GM18861 (cell line): ENCODE measurements around the gene PLA2G6.
"Not testable (repeated sequence)": the region's sequence is repeated elsewhere in the genome, so short reads cannot be mapped to it uniquely, and the experiment has no call there.

ENCODE experiments used
- ATAC-seq: cut with Tn5 transposase; IDR thresholded peaks from one replicate; pipeline ENCODE4 v1.9.1; 2021; ENCODE audit not compliant: unreplicated experiment

The PLA2G6 gene

GRCh38 chr22:38135133-38135706 lies 46.4 kb downstream of the PLA2G6 start:
- ATAC-seq = no peak

- no peak for ATAC-seq
Observed at GRCh38 chr22:38133331-38133730, 48.3 kb downstream of the PLA2G6 start.

DNA sequence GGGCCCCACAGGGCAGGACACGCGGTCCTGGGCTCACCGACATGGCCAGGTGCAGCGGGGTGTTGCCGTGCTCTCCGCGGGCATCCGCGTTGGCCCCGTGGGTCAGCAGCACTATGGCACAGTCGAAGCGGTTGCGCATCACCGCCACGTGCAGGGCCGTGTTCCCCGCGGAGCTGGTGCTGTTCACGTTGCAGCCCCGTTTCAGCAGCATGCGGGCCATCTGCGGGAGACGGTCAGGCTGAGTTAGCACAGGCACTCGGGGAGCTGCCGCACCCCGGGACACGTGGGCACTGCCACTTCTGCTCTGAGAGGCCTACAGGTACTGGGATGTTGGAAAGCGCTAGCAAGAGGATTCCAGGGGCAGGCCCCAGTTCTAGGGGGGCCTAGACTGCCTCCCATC lies 48.8 kb downstream of the PLA2G6 start:
- no peak for ATAC-seq

GRCh38 chr22:38132136-38132535 lies 49.5 kb downstream of the PLA2G6 start:
- no peak for ATAC-seq

- ATAC-seq = no peak
Observed at GRCh38 chr22:38131399-38131798, 50.2 kb downstream of the PLA2G6 start.

DNA sequence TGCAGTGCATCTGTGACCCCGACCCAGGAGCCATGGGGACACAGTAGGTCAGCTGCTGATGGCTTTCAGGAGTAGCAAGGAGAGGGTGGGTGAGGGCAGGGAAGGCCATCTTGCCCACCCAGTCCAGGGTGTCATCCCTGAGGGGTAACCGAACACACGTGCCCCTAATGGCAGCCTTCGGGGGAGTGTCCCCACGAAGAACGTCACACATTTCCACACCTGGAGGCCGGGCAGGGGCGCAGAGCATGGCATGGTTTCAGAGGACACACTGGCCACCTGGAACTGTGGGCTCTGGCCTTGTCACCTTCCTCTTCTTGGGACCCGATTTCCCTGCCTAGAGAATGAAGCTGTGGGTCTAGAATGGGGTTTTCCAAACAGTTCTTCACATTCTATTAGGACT lies 51.8 kb downstream of the PLA2G6 start:
- no peak for ATAC-seq

DNA sequence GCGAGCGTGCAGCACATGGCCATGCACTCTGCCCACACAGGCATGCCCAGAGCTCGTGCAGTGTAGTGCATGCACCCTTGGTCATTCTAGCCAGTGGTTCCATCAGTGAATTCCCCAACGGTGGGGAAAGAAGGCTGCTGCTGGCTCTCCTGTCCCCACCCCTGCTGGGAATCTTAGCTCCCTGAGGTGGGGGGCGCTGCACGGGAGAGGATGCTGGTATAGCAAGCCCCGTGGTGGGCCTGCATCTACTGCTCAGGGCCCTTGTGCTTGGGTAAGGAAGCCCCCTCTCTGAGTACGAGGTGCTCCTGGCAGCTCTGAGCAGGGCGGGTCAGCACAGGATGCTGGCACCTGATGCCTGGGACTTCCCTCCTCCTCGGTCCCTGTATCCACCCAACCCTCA lies 52.6 kb downstream of the PLA2G6 start:
- ATAC-seq = no peak

DNA sequence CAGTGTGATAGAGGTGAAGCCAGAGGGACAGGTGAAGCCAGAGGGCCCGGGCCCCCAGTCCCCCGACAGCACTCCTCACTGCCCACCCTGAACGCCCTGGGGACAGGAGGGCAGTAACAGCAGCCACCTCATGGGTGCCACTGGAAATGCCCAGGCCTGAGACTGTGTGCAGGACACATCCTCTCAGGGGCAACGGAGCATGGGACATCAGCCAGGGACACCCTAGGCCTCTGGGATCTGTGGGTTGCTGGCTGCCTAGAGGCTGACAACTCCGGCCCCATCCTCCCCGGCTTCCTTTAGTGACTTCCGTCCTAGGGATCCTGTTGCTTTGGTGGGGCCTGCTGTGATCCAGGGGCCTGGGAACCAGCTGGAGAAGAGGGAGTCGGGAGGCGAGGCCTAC lies 53.8 kb downstream of the PLA2G6 start:
- ATAC-seq = no peak

GRCh38 chr22:38126928-38127668 lies 54.5 kb downstream of the PLA2G6 start:
- no peak for ATAC-seq

DNA sequence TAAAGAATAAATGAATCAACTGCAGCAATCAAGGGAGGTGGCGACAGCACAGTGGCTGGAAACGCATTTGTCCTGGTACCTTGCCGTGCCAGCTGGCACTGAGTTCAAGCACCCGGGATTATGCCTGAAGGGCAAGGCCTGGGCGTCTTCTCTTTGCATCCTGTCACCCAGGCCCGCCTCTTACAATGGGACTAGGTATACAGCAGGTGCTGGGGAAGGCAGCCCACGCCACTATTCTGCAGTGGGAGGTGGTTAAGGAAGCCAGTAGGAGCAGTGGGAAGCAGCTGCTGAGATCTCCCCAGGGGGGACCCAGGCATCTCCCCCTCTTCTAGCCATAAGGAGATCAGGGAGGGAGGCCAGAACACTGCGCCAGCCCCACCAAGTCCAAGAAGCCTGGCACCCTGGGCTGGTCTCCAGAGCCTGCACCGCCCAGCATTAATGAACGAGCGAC lies 55.9 kb downstream of the PLA2G6 start:
- ATAC-seq = no peak

- ATAC-seq = no peak
Observed at GRCh38 chr22:38125038-38125610, 56.5 kb downstream of the PLA2G6 start.

DNA sequence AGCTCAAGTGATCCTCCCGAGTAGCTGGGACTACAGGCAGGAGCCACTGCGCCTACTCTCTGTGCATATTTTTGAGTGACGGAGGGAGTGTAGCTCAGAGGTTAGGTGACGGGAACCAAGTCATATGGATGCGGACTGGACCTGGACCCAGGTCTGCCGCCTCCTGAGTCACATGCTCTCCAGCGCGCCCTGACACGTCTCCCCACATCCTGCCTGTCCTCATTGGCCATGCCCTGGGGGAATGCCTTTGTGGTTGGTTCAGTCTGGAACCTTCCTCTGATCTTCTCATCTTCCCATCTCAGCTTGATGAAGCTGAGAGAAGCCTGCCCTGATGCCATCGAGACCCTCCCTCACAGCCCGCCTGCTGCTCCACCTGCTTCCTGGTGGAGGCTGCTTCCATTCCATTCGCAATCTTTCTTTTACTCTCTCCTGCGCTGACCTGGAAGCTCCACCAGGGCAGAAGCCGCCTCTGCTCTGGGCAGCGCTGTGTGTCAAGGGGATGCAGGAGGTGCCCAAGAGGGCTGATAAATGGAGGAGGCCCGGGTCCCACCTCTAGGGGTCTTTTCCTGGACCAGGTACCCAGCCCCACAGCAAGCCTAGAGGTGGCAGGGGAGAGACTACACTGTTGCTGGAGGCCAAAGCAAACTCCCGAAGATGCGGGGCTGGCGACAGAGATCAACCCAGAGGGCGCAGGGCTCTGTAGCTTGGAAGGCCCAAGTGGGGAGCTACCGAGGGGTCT lies 57.2 kb downstream of the PLA2G6 start:
- ATAC-seq = no peak

DNA sequence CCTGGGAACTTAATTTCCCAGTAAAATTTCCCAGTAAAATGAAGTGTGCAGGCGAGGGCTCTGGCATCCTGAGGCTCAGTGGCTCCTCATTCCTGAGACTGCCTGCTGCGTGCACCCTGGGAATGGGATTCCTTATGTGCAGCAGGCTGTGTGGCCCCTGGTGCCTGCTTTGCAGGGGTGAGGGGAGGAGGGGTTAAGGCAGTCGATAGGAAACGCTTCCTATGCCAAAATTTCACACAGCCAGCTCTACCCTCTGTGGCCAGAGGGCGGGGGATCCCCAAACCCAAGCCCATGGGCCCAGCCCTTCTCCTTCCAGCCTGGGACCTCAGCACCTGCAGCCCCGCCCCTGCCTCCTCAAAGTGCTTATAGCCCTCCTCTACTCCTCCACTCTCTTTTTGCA lies 59.0 kb downstream of the PLA2G6 start:
- ATAC-seq = no peak

- ATAC-seq = no peak
Observed at GRCh38 chr22:38120359-38121110, 61.1 kb downstream of the PLA2G6 start.

DNA sequence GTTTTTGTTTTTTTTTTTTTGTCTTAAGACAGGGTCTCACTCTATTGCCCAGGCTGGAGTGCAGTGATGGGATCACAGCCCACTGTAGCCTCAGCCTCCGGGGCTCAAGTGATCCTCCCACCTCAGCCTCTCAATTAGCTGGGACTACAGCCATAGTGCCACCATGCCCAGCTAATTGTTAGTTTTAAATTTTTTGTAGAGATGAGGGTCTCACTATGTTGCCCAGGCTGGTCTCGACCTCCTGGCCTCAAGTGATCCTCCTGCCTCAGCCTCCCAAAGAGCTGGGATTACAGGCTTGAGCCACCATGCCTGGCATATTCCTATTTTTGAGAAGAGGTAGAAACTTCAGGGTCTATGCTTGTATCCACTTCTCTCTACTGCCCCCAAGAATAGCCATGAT lies 62.9 kb downstream of the PLA2G6 start:
- not testable (repeated sequence) for ATAC-seq

DNA sequence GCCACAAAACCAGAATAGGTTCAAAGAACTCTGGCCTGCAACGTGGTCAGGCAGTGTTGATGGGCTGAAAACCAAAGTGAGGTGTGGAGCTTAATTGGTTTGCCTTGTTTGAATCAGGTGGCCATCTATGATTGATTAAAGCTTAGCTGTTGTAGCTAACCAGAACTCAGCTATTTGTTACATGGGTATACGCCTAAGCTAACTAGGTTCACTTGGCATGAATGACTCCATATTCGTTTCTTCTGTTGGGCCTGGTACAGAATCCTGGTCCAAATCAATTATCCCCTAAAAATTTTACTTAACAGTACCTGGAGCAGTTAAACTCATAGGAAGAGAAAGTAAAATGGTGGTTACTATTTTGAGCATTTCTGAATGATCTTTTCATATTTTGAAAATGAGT lies 63.4 kb downstream of the PLA2G6 start:
- ATAC-seq = no peak

DNA sequence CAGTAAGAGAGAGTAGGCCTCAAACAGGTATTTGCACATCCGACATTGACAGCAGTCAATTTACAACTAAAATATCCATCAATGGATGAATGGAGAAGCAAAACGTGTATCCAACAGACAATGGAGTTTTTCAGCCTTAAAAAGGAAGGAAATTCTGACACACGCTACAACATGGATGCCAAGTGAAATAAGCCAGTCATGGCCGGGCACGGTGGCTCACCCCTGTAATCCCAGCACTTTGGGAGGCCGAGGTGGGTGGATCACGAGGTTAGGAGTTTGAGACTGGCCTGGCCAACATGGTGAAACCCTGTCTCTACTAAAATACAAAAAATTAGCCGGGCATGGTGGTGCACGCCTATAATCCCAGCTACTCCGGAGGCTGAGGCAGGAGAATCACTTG lies 64.1 kb downstream of the PLA2G6 start:
- not testable (repeated sequence) for ATAC-seq

DNA sequence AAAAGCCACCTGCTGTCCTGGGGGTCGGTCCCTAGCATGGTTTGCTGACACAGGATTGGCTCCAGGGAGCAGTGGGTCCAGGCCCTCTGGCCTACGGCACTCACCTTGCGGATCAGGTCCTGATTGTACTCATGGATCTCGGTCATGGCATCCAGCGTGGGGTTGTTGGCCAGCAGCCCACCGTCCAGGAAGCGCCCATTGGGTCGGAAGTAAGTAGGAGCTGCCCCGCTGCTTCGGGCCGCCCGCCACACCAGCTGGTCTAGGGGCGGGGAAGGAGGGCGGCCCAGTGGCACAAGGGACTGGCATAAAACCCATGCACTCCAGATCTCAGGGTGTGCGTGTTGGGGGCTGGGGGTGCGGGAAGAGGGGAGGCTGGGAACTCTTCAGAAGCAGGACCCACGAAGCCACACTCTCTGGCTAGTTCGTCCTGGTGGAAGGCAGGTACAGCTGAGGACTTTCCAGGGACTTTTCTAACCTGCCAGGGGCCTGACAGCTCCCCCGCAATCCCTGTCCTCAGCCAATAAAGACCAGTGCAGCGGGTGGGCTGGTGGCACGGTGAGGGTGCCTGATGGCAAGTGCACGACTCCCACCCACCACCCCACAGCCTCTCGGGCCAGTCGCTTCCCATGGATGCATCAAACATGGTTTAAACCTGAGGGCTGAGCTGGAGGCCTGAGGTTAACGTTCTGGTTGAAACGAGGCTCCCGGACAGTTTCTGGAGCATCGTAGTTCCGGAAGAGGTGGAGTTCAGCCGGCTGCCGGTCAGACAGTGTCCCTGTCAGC lies 66.0 kb downstream of the PLA2G6 start:
- ATAC-seq = no peak

DNA sequence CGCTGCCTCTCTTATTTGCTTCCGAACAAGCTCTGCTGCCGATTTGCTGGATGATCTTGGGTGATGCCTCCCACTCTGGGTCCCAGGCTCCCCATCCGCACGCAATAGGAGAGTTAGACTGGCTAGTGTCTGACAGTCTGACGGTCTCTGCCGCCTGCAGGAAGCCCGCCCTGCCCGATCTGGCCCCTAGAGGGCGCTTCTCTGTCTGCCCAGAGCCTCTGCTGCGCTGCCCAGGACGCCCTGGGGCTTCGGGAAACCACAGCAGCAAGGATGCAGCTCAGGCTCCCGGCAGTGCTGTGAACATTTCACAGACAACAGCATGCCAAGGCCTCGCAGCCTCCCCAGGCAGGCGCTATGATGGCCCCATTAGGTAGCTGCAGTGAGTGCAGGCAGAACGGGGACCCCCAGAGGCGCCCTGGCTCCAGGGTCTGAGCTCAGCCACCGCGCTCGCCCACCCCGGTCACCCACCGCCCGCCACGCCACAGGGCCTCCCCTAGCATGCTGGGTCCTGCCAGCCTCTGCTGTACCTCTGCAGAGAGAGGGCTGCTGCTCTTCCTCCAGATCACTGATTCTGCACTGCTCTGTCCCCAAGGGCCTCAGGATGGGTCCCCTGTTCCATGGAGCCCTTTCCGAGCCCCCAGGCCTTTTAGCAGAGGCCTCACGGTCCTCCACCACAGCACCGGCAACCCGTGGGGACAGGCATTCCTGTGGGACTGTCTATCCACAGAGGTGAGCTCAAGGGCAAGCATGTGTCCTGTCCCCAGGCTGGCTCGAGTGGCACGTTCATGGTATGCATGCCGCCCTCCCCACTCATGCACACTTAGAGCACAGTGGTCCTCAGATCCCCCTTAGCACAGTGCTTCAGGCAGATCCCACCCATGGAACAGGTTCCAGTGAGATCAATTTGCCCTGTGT lies 66.9 kb downstream of the PLA2G6 start:
- ATAC-seq = no peak
